Measurements from ENCODE around the gene SIK3.

DNA sequence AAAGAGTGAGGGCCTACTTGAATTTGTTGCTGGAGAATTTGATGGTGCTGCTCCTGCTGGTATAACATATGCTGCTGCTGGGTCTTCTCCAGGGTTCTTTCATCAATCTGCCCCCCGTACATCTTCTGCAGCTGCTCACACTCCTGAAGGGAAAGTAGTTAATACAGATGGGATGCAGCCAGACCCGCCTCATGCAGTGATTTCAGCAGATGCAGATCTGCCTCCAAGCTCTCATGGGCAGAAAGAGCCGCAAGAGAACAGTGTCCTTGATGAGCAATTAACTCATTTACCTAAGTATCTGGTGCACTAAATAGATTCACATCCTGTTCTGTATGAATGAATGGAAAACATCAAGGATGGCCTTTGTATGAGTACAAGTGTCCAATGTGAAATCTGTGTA, 236.0 kb downstream of the SIK3 start:
- TF ChIP-seq, protein P1, sequence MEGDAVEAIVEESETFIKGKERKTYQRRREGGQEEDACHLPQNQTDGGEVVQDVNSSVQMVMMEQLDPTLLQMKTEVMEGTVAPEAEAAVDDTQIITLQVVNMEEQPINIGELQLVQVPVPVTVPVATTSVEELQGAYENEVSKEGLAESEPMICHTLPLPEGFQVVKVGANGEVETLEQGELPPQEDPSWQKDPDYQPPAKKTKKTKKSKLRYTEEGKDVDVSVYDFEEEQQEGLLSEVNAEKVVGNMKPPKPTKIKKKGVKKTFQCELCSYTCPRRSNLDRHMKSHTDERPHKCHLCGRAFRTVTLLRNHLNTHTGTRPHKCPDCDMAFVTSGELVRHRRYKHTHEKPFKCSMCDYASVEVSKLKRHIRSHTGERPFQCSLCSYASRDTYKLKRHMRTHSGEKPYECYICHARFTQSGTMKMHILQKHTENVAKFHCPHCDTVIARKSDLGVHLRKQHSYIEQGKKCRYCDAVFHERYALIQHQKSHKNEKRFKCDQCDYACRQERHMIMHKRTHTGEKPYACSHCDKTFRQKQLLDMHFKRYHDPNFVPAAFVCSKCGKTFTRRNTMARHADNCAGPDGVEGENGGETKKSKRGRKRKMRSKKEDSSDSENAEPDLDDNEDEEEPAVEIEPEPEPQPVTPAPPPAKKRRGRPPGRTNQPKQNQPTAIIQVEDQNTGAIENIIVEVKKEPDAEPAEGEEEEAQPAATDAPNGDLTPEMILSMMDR (IDR thresholded peaks at IDR 0.05) = no peak
- TF ChIP-seq, protein P2, sequence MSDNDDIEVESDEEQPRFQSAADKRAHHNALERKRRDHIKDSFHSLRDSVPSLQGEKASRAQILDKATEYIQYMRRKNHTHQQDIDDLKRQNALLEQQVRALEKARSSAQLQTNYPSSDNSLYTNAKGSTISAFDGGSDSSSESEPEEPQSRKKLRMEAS (CRISPR knock-in tag; IDR thresholded peaks at IDR 0.05) = no peak
- TF ChIP-seq, protein P3, sequence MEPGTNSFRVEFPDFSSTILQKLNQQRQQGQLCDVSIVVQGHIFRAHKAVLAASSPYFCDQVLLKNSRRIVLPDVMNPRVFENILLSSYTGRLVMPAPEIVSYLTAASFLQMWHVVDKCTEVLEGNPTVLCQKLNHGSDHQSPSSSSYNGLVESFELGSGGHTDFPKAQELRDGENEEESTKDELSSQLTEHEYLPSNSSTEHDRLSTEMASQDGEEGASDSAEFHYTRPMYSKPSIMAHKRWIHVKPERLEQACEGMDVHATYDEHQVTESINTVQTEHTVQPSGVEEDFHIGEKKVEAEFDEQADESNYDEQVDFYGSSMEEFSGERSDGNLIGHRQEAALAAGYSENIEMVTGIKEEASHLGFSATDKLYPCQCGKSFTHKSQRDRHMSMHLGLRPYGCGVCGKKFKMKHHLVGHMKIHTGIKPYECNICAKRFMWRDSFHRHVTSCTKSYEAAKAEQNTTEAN (CRISPR knock-in tag; IDR thresholded peaks at IDR 0.05) = no peak
- no peak for TF ChIP-seq SP1 (CRISPR knock-in tag; conservative IDR thresholded peaks at IDR 0.05)

Data from WTC11 (cell line).